ENCODE measurements around the gene PPA2. TPM values are rescaled to one million over a fixed set of nuclear protein-coding genes. Genes with fewer than 3 reads are reported as not detected.
A peak's percentile ranks its signal among the peaks of the same experiment; 100 is the strongest.

The PPA2 gene
- total RNA-seq, result 91.1 and 97.3 TPM in 2 replicates

DNA sequence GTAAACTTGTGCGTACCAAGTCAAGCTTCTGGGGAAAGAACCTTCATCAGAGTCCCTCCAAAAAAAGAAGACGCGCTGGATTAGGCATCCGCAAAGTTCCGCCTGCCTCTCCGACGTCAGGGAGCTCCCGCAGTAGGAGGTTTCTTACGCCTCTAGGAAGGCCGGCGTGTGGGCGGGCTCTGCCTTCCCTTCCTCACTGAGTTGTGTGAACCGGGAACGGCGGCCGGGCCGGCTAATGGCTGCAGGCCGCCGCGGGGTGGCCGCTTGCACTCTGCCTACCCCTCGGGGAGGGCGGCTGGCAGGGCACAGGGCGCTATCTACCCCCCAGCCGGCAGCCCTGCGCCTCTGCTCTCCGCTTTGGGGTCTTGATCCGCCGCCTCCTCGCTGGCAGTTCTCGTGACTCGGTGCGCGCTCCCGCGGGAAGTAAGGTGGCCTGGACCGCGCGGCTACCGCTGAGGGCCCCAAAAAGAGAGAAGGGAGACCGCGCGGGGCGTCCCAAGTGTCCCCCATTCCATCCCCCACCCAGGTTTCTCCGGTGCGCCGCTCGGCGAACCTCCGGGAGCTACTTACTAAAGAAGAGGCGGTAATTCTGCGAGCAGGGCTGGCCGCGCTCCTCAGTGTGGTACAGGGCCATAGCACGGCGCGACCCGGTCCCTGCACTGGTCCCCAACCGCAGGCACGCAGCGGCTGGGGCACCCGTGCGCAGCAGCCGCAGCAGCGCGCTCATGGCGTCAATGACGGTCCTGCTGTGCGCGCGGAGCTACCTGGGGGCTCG is at the start of gene PPA2:
TSS of gene PPA2 (minus strand) at position 739 of the 775 bp plus-strand sequence. CDS start at position 727, 12 bp downstream.
- peak within 1 kb of the TSS; percentile 96 for H3K4me3 ChIP-seq (ENCODE audit: low read depth, low read length)
- FAIRE-seq (no peak), DNase-seq (ENCODE audit: low read depth) (peak; percentile 79)
- TF ChIP-seq, protein P1, sequence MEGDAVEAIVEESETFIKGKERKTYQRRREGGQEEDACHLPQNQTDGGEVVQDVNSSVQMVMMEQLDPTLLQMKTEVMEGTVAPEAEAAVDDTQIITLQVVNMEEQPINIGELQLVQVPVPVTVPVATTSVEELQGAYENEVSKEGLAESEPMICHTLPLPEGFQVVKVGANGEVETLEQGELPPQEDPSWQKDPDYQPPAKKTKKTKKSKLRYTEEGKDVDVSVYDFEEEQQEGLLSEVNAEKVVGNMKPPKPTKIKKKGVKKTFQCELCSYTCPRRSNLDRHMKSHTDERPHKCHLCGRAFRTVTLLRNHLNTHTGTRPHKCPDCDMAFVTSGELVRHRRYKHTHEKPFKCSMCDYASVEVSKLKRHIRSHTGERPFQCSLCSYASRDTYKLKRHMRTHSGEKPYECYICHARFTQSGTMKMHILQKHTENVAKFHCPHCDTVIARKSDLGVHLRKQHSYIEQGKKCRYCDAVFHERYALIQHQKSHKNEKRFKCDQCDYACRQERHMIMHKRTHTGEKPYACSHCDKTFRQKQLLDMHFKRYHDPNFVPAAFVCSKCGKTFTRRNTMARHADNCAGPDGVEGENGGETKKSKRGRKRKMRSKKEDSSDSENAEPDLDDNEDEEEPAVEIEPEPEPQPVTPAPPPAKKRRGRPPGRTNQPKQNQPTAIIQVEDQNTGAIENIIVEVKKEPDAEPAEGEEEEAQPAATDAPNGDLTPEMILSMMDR (IDR thresholded peaks at IDR 0.05; ENCODE audit: insufficient read depth, low read length, severe bottlenecking), result no peak
- no peaks in the 10 kb centered on the region for H3K36me3 ChIP-seq (ENCODE audit: control insufficient read depth, insufficient read depth, low read length)
- H3K27me3 ChIP-seq (ENCODE audit: control insufficient read depth, insufficient read depth, low read length), result no peaks in the 10 kb centered on the region

DNA sequence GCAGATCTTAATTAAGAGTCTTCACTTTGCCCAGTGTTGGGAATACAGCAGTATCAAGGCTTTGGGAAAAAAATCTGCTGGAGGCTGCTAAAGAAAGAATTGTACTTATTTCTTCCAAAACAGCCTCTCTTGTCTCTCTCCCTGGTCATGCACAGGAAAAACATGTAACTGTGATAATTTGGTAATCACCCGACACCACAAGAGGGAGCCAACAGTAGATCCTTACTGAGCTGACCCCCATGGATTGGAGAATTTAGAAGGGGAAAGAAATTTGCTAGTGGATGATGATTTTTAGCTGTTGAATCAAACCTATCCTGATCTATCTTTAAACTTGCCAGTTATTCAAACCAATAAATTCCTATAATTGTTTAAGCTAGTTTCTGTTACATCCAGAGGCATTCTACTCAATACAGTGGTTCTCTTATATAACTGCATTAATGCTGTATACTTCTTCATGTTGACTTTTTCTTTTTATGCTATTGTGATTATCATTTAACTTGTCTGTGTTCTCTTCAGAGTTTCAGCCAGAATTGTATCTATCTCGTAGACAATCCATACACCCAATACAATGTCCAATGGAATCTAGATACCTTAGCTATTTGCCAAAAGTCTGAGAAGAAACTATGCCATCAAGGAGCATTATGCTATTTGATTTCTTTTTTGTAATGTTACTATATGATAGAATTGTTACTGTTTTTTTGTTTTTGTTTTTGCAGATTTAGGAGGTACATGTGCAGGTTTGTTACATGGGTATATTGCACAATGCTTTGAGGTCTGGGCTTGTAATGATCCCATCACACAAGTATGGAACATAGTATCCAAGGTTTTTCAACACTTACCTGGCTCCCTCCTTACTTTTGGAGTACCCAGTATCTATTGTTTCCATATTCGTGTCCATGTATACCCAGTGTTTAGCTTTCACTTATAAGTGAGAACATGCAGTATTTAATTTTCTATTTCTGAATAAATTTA is 47.2 kb upstream of the PPA2 start:
- H3K4me3 ChIP-seq (ENCODE audit: low read depth, low read length), result no peak overlapping the region
- FAIRE-seq, result no peak
- H3K27me3 ChIP-seq (ENCODE audit: control insufficient read depth, insufficient read depth, low read length), result no peaks in the 10 kb centered on the region
- H3K36me3 ChIP-seq (ENCODE audit: control insufficient read depth, insufficient read depth, low read length), result no peaks in the 10 kb centered on the region
- peak; percentile 61 for DNase-seq (ENCODE audit: low read depth)
- TF ChIP-seq, protein P1 (IDR thresholded peaks at IDR 0.05; ENCODE audit: insufficient read depth, low read length, severe bottlenecking), result peak; percentile 55

DNA sequence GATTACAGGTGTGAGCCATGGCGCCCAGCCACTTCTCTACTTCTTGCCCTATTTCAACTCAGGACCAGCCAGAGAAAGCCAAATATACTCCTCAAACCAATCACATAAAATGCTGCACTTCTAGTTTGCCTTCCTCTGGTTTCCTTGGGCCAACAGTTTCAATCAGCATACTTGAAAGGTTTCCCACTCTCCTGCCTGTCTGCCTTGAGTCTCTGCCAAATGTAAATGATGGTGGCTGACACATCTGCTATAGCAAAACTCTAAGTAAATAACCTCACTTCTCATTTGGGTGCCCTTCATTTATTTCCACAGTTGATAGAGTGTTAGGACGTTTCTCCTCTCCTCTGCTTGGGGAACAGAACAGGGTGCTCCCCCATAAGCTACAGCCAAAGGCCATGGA is 36.4 kb upstream of the PPA2 start:
- no peak for FAIRE-seq
- no peak overlapping the region for H3K4me3 ChIP-seq (ENCODE audit: low read depth, low read length)
- TF ChIP-seq, protein P1 (IDR thresholded peaks at IDR 0.05; ENCODE audit: insufficient read depth, low read length, severe bottlenecking), result no peak
- H3K27me3 ChIP-seq (ENCODE audit: control insufficient read depth, insufficient read depth, low read length), result no peaks in the 10 kb centered on the region
- no peak for DNase-seq (ENCODE audit: low read depth)
- H3K36me3 ChIP-seq (ENCODE audit: control insufficient read depth, insufficient read depth, low read length), result no peaks in the 10 kb centered on the region

DNA sequence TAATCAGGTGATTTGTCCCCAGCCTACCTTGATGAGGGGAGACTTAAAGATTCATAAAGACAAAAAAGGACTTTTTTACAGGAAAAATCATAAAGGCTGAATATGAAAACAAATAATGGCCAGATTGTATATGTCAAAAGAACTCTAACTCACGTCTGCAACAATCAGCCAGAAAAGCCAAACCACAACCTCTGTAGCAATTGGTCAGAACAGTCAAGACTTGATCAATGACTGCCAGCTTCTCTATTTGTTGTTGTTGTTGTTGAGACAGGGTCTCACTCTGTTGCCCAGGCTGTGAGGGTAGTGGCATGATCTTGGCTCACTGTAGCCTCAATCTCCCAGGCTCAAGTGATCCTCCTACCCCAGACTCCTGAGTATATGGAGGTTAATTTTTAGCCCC is 35.9 kb upstream of the PPA2 start:
- no peak for FAIRE-seq
- Histone ChIP-seq H3K36me3 (ENCODE audit: control insufficient read depth, insufficient read depth, low read length) (no peaks in the 10 kb centered on the region), H3K4me3 (ENCODE audit: low read depth, low read length) (no peak overlapping the region), H3K27me3 (ENCODE audit: control insufficient read depth, insufficient read depth, low read length) (no peaks in the 10 kb centered on the region)
- TF ChIP-seq, protein P1 (IDR thresholded peaks at IDR 0.05; ENCODE audit: insufficient read depth, low read length, severe bottlenecking), result no peak
- DNase-seq (ENCODE audit: low read depth), result no peak

DNA sequence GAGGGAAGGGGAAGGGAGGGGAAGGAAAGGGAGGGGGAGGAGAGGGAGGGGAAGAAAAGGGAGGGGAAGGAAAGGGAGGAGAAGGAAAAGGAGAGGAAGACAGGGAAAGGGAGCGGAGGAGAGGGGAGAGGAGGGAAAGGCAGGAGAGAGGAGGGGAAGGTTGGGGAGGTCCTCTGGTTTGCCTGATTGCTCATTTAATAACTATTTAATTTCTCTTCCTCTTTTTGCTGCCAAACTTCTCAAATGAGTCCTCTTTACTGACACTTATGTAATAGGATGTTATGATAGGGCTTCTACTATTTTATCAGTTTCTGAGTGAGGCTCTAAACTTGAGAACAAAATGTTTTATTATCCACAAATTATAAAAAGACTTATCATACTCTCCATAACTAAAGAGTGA is 35.4 kb upstream of the PPA2 start:
- Histone ChIP-seq H3K36me3 (ENCODE audit: control insufficient read depth, insufficient read depth, low read length) (no peaks in the 10 kb centered on the region), H3K27me3 (ENCODE audit: control insufficient read depth, insufficient read depth, low read length) (no peaks in the 10 kb centered on the region), H3K4me3 (ENCODE audit: low read depth, low read length) (no peak overlapping the region)
- no peak for FAIRE-seq
- no peak for DNase-seq (ENCODE audit: low read depth)
- TF ChIP-seq, protein P1 (IDR thresholded peaks at IDR 0.05; ENCODE audit: insufficient read depth, low read length, severe bottlenecking), result no peak
